ENCODE measurements around the gene NPLOC4. TPM values are rescaled to one million over a fixed set of nuclear protein-coding genes. Genes with fewer than 3 reads are reported as not detected.

Gene NPLOC4
- total and polyA plus RNA-seq, 2 of the 8 experiments (the other 6 are each of a cell fraction or from before 2014, with no cell fraction given) = 70.7 to 92.7 TPM

DNA sequence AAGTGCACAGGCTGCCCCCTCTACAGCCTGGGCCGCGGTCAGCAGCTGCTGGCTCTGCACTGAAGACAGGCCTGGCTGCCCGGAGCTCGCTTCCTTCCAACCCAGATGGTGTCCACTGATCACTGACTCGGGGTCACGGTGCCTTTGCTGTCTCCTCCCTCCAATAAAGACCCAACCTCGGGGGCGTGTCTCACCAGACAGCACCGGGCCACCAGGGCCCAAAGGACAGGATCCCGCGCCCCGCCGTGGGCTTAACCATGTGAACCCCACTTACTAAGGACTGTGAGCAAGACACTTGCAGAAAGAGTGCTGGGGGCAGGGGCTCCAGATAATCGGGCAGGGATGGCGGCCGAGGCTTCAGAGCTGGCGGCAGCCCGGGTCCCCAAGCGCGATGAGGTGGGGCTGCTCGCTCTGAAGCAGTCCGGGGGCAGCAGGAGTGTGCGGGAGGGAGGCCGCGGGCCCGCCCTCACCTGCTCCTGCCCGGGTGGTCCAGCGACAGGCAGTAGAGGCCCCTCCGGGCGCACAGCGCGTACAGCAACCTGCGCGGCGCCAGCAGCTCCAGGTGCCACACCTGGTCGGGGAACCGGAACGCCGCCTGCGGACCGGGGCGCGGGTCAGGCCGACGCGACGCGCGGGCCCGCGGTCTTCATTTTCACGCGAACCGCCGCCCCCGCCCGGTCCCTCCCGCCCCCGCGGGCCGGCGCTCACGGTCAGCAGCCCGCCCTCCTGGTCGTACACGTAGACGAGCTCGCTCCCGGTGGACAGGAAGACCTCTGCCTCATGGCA is 85.3 kb downstream of the NPLOC4 start:
- Histone ChIP-seq H2BK5ac (ENCODE audit: low read depth, low read length) (no peak overlapping the region; the same call in 1 of the 2 replicates), H2BK120ac (replicated peaks; ENCODE audit: low read depth, low read length) (no peak overlapping the region), H3K9ac (replicated peaks in 1 of 4; ENCODE audit: extremely low read depth in 1 of 4, low read depth in 3 of 4, low read length in 3 of 4) (peak overlapping the region in 3 of 4 experiments; percentile 38 to 71 (median 48); a peak in 4 of 7 replicates), H3K36me3 (ENCODE audit: control insufficient read depth in 2 of 4, insufficient read depth in 4 of 4, low read length in 3 of 4) (peaks cover 0 to 16% (median 11%) of the 10 kb centered on the region in 4 experiments; a peak in 6 of 8 replicates), H2BK20ac (ENCODE audit: low read length) (no peak overlapping the region), H3K23me2 (ENCODE audit: low read depth, low read length) (peaks cover 9% of the 10 kb centered on the region; the same call in 1 of the 2 replicates), H3K4ac (replicated peaks; ENCODE audit: insufficient read length, low read depth, low read length) (no peak overlapping the region), H2AFZ (ENCODE audit: low read length) (peak overlapping the region; percentile 37; the same call in 1 of the 2 replicates), H3K27me3 (replicated peaks in 1 of 4; ENCODE audit: control insufficient read depth in 3 of 4, extremely low read depth in 1 of 4, insufficient read depth in 3 of 4, low read length in 3 of 4) (no peaks in the 10 kb centered on the region), H3K79me1 (ENCODE audit: low read depth, low read length) (peaks cover 4% of the 10 kb centered on the region; the same call in 1 of the 2 replicates), H4K5ac (ENCODE audit: insufficient read length, low read depth, low read length) (peak overlapping the region; percentile 84), H3K56ac (replicated peaks; ENCODE audit: insufficient read length, low read depth, low read length) (peak overlapping the region; percentile 67), H3K4me3 (ENCODE audit: extremely low read depth in 1 of 4, insufficient read depth in 2 of 4, low read depth in 3 of 4, low read length in 4 of 4) (peak overlapping the region; percentile 69 to 94 (median 84)), H3K4me2 (ENCODE audit: insufficient read depth in 1 of 2, low read depth in 2 of 2, low read length in 2 of 2) (peak overlapping the region; percentile 85 to 87), H2BK12ac (ENCODE audit: low read depth, low read length) (no peak overlapping the region), H3K23ac (ENCODE audit: insufficient read length) (no peak overlapping the region), H4K20me1 (replicated peaks in 1 of 2; ENCODE audit: control insufficient read depth in 1 of 2, insufficient read depth in 2 of 2, low read length in 2 of 2) (peaks cover 0 to 18% of the 10 kb centered on the region in 2 experiments), H3K18ac (ENCODE audit: extremely low read depth, low read length) (peak overlapping the region; percentile 71), H3K9me3 (ENCODE audit: insufficient read depth in 2 of 2, low read depth in 1 of 2, low read length in 1 of 2) (no peaks in the 10 kb centered on the region), H3K14ac (ENCODE audit: insufficient read length) (no peak overlapping the region), H2AK5ac (ENCODE audit: low read depth, low read length) (no peak overlapping the region), H3K4me1 (replicated peaks in 1 of 4; ENCODE audit: control insufficient read depth in 3 of 4, insufficient read depth in 4 of 4, low read length in 3 of 4) (peaks cover 3 to 17% (median 8%) of the 10 kb centered on the region in 4 experiments), H4K8ac (ENCODE audit: extremely low read depth, insufficient read depth, low read length) (peak overlapping the region; percentile 28; the same call in 1 of the 2 replicates), H3K79me2 (ENCODE audit: control insufficient read depth in 1 of 2, insufficient read depth in 2 of 2, low read length in 2 of 2) (peaks cover 0 to 10% of the 10 kb centered on the region in 2 experiments; a peak in 1 of 4 replicates), H4K91ac (replicated peaks; ENCODE audit: insufficient read length, low read length) (no peak overlapping the region), H2BK15ac (ENCODE audit: low read length) (no peak overlapping the region), H3K27ac (ENCODE audit: low read depth, low read length) (no peak overlapping the region)
- DNase-seq (ENCODE audit: low read depth in 1 of 2, low spot score in 2 of 2) = no peak
- POLR2A ChIA-PET (ENCODE audit: partially characterized antibody) = interaction anchor here (0.6 to 5.0 kb wide), 21 partner anchors 13 to 322 kb away, joined by 3 to 50 read pairs (median 4); partner anchors contain the start of genes ACTG1, MRPL12, NPLOC4 and TSPAN10
- no peak for FAIRE-seq
- WGBS, 2 experiments (ENCODE audit: extremely low coverage in 1 of 2, insufficient coverage in 1 of 2, insufficient read length in 1 of 2, insufficient replicate concordance in 2 of 2, low coverage in 1 of 2, low lambda C conversion rate in 2 of 2, missing lambda C conversion rate in 1 of 2) = 13% methylated on average over 35 of the region's 69 CpGs; no CpG with 5 or more reads in 1 of the 2 experiments
- CTCF ChIA-PET (ENCODE audit: partially characterized antibody) = interaction anchor here (0.6 to 2.8 kb wide), 9 partner anchors 10 to 1762 kb away, joined by 3 to 8 read pairs (median 4); no protein-coding TSS in a partner anchor

Measured in H1 (cell line).